PC-3 (cell line): ENCODE results near the gene HNF4A. TPM values are rescaled to one million over a fixed set of nuclear protein-coding genes. Genes with fewer than 3 reads are reported as not detected.

Source experiments
- ATAC-seq: fragments of 200-7000 bp; cut with Tn5 transposase; 2 replicates; pipeline ENCODE4 v1.9.1; 2020; ENCODE audit warnings: mild to moderate bottlenecking, moderate library complexity
- BruUV-seq: library from RNA; stranded (reverse); fragments of 400-500 nt; replicated peaks from 2 replicates; lab custom pipeline; 2021; lab: Mats Ljungman, UMichigan
- CTCF ChIA-PET: fragments of 300-600 bp; sonication (Branson Sonifier 250); formaldehyde crosslinking; loops from one replicate; lab custom pipeline; 2022; ENCODE audit warnings: antibody characterized with exemption; lab: Charles Lee
- POLR2A ChIA-PET: fragments of 300-600 bp; sonication (Branson Sonifier 250); formaldehyde crosslinking; loops from one replicate; lab custom pipeline; 2022; ENCODE audit warnings: antibody characterized with exemption; ENCODE audit not compliant: unreplicated experiment; lab: Charles Lee
- DNase-seq: peaks from one replicate; pipeline ENCODE4 v3.0.0-alpha.2; 2015
- H2AFZ ChIP-seq: fragments of 300-600 bp; sonication (generic); 2 replicates; pipeline ENCODE4 v1.6.0; 2016; ENCODE audit warnings: antibody characterized with exemption, low read length
- H3F3A ChIP-seq: fragments of 300-600 bp; sonication (generic); one replicate; pipeline ENCODE4 v1.6.0; 2017; ENCODE audit warnings: antibody characterized with exemption, low read length, control low read depth, mild to moderate bottlenecking; ENCODE audit not compliant: unreplicated experiment
- H3K27ac ChIP-seq: fragments of 300-600 bp; sonication (generic); 2 replicates; pipeline ENCODE4 v1.5.1; 2016; ENCODE audit warnings: mild to moderate bottlenecking, low read length
- H3K27me3 ChIP-seq: fragments of 300-600 bp; sonication (generic); 2 replicates; pipeline ENCODE4 v1.6.1; 2016; ENCODE audit warnings: low read length, mixed read lengths
- H3K36me3 ChIP-seq: fragments of 300-600 bp; sonication (generic); 2 replicates; pipeline ENCODE4 v1.6.1; 2016; ENCODE audit warnings: low read depth, mixed run types, low read length, mixed read lengths
- H3K4me1 ChIP-seq: fragments of 300-600 bp; sonication (generic); 2 replicates; pipeline ENCODE4 v1.5.1; 2016; ENCODE audit warnings: low read length; ENCODE audit not compliant: insufficient read depth
- H3K4me2 ChIP-seq: fragments of 300-600 bp; sonication (generic); 2 replicates; pipeline ENCODE4 v1.6.0; 2016; ENCODE audit warnings: low read length
- H3K4me3 ChIP-seq: fragments of 300-600 bp; sonication (generic); 2 replicates; pipeline ENCODE4 v1.5.1; 2016; ENCODE audit warnings: mild to moderate bottlenecking, low read length, mixed read lengths
- H3K79me2 ChIP-seq: fragments of 300-600 bp; sonication (generic); 2 replicates; pipeline ENCODE4 v1.6.1; 2017; ENCODE audit warnings: low read length, mixed read lengths
- H3K9ac ChIP-seq: fragments of 300-600 bp; sonication (generic); 2 replicates; pipeline ENCODE4 v1.6.0; 2016; ENCODE audit warnings: mild to moderate bottlenecking, low read length
- H3K9me2 ChIP-seq: fragments of 300-600 bp; sonication (generic); replicated peaks from 2 replicates; pipeline ENCODE4 v1.6.1; 2016; ENCODE audit warnings: mixed run types, low read length, mixed read lengths
- H3K9me3 ChIP-seq: fragments of 300-600 bp; sonication (generic); 2 replicates; pipeline ENCODE4 v1.6.1; 2016; ENCODE audit warnings: low read length, mixed read lengths
- H4K20me1 ChIP-seq: fragments of 300-600 bp; sonication (generic); 2 replicates; pipeline ENCODE4 v1.6.1; 2016; ENCODE audit warnings: low read length, mixed read lengths
- EZH2 ChIP-seq: fragments of 300-600 bp; sonication (generic); IDR thresholded peaks from one replicate; pipeline ENCODE4 v1.6.1; 2017; ENCODE audit warnings: antibody characterized with exemption, mild to moderate bottlenecking, low read length; ENCODE audit not compliant: unreplicated experiment
- EZH2phosphoT487 ChIP-seq: fragments of 300-600 bp; sonication (generic); IDR thresholded peaks from 2 replicates; pipeline ENCODE4 v1.6.1; 2018; ENCODE audit warnings: mild to moderate bottlenecking, antibody characterized with exemption, low read length, borderline replicate concordance
- intact Hi-C: fragments of 100-400 bp; cut with micrococcal nuclease; formaldehyde crosslinking; loops from 2 replicates; pipeline ENCODE4 v1.9.0; 2023
- total RNA-seq: library from RNA; depleted of rRNA; stranded (reverse); fragments of >200 nt; gene quantifications from 2 replicates; pipeline ENCODE4 v1.2.3, GENCODE V29; 2014
- TF ChIP-seq, protein P1 (sequence below): fragments of 300-600 bp; sonication (generic); conservative IDR thresholded peaks from 2 replicates; pipeline ENCODE4 v1.5.1; 2017; ENCODE audit warnings: antibody characterized with exemption, low read depth, mild to moderate bottlenecking, low read length

Gene HNF4A
- total RNA-seq, 1 experiment from 2014 or later: not detected

DNA sequence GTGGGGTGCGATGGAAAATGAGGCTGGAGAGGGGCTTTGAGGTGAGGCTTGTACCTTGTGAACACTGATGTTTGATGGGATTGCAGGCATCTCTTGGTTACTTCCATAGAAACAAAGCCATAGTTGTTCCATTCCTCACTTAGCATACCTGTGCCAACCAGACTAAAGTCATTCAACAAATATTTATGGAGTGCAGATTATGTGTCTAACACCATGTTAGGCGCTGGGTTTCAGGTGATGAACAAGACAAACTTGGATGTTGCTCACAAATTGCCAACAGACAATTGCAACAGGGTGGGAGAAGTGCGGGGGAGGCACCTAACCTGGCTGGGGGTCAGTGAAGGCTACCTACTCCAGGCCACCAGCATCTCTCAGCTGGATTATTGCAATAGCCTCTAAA lies 121.7 kb downstream of the HNF4A start:
- no peaks in the 10 kb centered on the region for H4K20me1 ChIP-seq
- no peaks in the 10 kb centered on the region for H3K27me3 ChIP-seq
- intact Hi-C loops: loop anchor here (5.0 kb wide), 1 partner anchor 45 kb away; the partner anchor contains the start of gene SERINC3
- H3K27ac ChIP-seq: peak overlapping the region; percentile 48
- no peak overlapping the region for H2AFZ ChIP-seq
- ChIA-PET POLR2A (no interaction called here), CTCF (no interaction called here)
- peak overlapping the region; percentile 77 for H3K4me3 ChIP-seq
- TF ChIP-seq EZH2: no peak
- TF ChIP-seq, protein P1, sequence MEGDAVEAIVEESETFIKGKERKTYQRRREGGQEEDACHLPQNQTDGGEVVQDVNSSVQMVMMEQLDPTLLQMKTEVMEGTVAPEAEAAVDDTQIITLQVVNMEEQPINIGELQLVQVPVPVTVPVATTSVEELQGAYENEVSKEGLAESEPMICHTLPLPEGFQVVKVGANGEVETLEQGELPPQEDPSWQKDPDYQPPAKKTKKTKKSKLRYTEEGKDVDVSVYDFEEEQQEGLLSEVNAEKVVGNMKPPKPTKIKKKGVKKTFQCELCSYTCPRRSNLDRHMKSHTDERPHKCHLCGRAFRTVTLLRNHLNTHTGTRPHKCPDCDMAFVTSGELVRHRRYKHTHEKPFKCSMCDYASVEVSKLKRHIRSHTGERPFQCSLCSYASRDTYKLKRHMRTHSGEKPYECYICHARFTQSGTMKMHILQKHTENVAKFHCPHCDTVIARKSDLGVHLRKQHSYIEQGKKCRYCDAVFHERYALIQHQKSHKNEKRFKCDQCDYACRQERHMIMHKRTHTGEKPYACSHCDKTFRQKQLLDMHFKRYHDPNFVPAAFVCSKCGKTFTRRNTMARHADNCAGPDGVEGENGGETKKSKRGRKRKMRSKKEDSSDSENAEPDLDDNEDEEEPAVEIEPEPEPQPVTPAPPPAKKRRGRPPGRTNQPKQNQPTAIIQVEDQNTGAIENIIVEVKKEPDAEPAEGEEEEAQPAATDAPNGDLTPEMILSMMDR: no peak
- TF ChIP-seq EZH2phosphoT487: no peak
- DNase-seq (peak; percentile 62), ATAC-seq (peak; percentile 7; the same call in 1 of the 2 replicates)
- H3K36me3 ChIP-seq: peaks cover 13% of the 10 kb centered on the region; the same call in 1 of the 2 replicates
- peak overlapping the region; percentile 84 for H3K4me2 ChIP-seq
- H3K9ac ChIP-seq: no peak overlapping the region
- H3F3A ChIP-seq: no peaks in the 10 kb centered on the region
- H3K79me2 ChIP-seq: peaks cover 23% of the 10 kb centered on the region
- no TSS peak for BruUV-seq
- peaks cover 20% of the 10 kb centered on the region for H3K4me1 ChIP-seq
- H3K9me2 ChIP-seq: no peaks in the 10 kb centered on the region
- no peaks in the 10 kb centered on the region for H3K9me3 ChIP-seq

DNA sequence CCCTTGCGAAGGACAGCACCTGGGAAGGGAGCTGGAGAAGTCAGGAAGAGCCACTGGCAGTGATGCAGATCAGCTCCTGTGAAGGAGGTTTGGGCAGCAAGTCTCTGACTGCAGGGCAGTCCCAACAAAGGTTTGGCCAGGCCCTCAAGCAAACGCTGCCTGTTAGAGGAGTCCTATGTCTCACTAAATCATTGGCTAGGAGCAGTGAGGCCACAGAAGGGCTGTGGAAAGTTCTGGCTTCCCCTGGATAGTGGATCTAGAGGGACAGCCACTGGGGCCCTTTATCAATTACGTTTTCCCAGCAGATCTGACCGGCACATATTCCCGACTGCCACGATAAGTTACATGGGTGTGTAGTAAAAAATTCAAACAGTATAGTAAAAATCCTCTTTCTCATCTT lies 122.7 kb downstream of the HNF4A start:
- Histone ChIP-seq H3K9me2 (no peaks in the 10 kb centered on the region), H3F3A (no peaks in the 10 kb centered on the region), H3K4me3 (no peak overlapping the region), H3K36me3 (peaks cover 13% of the 10 kb centered on the region; the same call in 1 of the 2 replicates), H3K27ac (no peak overlapping the region), H4K20me1 (no peaks in the 10 kb centered on the region), H3K9me3 (no peaks in the 10 kb centered on the region), H3K4me2 (no peak overlapping the region), H3K4me1 (peaks cover 20% of the 10 kb centered on the region), H2AFZ (no peak overlapping the region), H3K9ac (no peak overlapping the region), H3K27me3 (no peaks in the 10 kb centered on the region), H3K79me2 (peaks cover 23% of the 10 kb centered on the region)
- ChIA-PET POLR2A (no interaction called here), CTCF (no interaction called here)
- ATAC-seq (no peak), DNase-seq (no peak)
- no TSS peak for BruUV-seq
- TF ChIP-seq EZH2phosphoT487: no peak
- no peak for TF ChIP-seq EZH2
- TF ChIP-seq, protein P1: no peak
- intact Hi-C loops: loop anchor here (5.0 kb wide), 1 partner anchor 44 kb away; the partner anchor contains the start of gene SERINC3

DNA sequence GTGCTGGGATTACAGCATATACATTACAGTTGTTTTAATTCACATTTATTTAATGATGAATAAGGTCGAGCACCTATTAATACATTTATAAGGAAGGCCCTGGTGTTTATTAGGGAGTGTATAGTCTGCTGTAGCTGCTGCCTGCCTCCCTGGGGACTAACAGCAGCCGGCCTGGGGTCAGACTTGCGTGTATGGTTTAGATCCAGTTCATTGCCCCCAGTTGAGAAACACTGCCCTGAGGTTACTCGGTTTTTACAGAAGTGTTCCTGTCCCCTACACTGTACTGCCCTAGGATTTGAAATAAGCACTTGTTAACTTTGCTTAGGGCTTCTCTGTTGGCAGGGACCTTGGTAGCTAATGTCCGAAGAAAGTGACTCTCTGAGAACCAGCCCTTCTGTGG lies 124.1 kb downstream of the HNF4A start:
- no peaks in the 10 kb centered on the region for H3K9me2 ChIP-seq
- H3K36me3 ChIP-seq: peaks cover 19% of the 10 kb centered on the region; the same call in 1 of the 2 replicates
- H4K20me1 ChIP-seq: no peaks in the 10 kb centered on the region
- no peak overlapping the region for H3K9ac ChIP-seq
- intact Hi-C loops: loop anchor here (5.0 kb wide), 1 partner anchor 43 kb away; the partner anchor contains the start of gene SERINC3
- H3K9me3 ChIP-seq: no peaks in the 10 kb centered on the region
- no peaks in the 10 kb centered on the region for H3F3A ChIP-seq
- no TSS peak for BruUV-seq
- H3K79me2 ChIP-seq: peaks cover 23% of the 10 kb centered on the region
- H2AFZ ChIP-seq: no peak overlapping the region
- H3K4me3 ChIP-seq: no peak overlapping the region
- ChIA-PET POLR2A (no interaction called here), CTCF (no interaction called here)
- peaks cover 20% of the 10 kb centered on the region for H3K4me1 ChIP-seq
- H3K27ac ChIP-seq: no peak overlapping the region
- DNase-seq (no peak), ATAC-seq (no peak)
- H3K4me2 ChIP-seq: no peak overlapping the region
- no peaks in the 10 kb centered on the region for H3K27me3 ChIP-seq
- TF ChIP-seq EZH2phosphoT487: no peak
- TF ChIP-seq, protein P1: no peak
- no peak for TF ChIP-seq EZH2
